GM19468 (cell line): Measurements from ENCODE around the gene C17orf58.
"Not testable (repeated sequence)": the region's sequence is repeated elsewhere in the genome, so short reads cannot be mapped to it uniquely, and the experiment has no call there.

Source experiments
- ATAC-seq: cut with Tn5 transposase; IDR thresholded peaks from one replicate; pipeline ENCODE4 v1.9.1; 2021; ENCODE audit warnings: mild to moderate bottlenecking, moderate library complexity, moderate number of reproducible peaks; ENCODE audit not compliant: unreplicated experiment; ENCODE audit errors: extremely low read depth

The C17orf58 gene

DNA sequence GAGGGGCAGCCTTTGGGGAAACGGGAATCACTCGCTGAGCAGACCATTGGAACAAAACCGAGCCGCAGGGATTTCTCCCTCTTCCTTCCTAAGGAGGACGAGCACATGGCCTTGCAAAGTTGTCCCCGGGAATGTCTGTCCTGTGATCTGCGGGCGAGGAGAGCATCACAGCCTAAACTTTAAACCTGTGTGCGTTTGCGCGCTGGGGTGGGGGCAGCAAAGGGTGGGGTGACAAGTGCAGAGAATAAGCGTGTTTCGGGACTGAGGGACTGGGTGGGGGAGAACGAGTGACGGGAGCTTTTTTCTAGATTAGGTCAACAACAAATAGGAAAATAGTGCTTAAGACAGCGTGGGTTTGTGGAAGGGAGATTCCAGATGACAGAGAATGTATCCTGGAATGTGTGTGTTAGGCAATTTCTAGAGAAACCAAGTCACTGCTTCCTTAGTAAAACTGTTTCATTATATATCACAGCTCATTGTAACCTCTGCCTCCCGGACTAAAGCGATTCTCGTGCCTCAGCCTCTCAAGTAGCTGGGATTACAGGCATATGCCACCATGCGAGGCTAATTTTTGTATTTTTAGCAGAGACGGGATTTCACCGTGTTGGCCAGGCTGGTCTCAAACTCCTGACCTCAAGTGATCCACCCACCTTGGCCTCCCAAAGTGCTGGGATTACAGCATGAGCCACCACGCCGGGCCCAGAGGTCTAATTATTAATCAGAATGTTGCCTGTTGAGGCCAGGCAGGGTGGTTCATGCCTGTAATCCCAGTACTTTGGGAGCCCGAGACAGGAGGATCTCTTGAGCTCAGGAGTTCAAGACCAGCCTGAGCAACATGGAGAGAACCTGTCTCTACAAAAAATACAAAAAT, at the start of gene C17orf58:
TSS of gene C17orf58 (minus strand) at position 169 of the 871 bp plus-strand sequence. CDS start 271 bp downstream, outside the sequence.
- ATAC-seq = not testable (repeated sequence)

DNA sequence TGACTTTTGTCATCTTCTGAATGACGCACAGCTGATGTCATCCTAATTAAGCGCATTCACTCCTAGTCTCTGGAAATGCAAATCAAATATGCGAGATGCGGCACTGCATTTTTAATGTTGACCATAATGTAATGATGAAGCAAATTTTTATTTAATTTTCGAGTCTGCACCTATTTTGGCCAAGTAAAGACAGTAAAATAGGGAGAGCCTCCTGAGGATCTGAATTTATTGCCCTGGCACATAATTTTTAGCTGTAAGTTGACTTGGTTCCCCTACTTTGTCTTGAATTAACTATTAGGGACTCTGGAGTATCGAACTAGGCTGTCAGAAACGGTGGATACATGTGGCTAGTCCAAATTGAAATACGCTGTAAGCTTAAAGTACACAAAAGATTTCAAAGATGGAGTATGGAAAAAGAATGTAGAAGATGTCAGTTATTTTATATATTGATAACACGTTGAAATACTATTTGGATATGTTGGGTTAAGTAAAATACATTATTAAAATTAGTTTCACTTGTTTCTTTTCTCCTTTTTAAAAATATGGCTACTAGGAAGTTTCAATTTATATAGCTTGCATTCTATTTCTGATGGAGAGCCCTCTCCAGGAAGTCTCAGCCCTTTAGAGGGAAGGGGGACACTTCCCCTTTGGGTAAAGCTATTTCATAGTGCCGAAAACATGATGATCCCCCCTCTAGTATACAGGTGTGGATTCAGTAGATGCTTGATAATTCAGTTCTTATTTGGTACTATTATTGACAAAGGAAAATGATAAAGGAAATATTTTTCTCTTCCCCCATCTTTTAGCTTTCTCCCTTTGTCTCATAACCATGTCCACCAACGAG, 40.3 kb upstream of the C17orf58 start:
- no peak for ATAC-seq

DNA sequence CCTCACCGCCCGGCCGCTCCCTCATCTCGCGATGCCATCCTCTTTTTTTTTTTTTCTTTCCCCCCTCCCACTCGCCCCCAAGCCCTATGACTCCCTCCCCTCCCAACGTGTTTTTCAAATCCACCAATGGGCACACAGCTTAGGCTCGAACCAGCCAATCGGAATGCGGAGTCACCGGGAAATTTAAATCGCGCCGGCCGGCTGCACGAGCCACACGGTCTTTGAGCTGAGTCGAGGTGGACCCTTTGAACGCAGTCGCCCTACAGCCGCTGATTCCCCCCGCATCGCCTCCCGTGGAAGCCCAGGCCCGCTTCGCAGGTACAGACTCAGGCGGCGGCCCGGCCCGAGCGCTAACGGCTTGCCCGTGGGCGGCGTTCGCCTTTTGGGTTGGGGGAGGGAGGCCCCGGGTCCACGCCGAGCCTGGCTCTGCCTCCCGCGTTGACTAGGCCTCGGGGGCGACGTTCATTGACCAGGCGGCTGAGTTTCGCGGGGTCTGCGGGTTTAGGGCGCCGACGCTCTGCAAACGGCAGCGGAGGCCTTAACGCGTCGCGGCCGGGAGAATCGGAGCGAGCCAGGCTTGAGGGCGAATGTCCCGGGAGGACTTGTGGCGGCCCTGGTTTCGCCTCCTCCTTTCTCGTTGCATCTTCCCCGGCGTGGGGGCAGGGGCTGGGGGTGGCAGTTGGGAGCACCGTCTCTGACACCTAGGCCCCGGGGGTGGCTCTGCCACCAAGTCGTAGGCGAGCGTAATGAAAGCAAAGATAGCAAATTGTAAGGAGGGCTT, 39.4 kb upstream of the C17orf58 start, which contains the start of gene KPNA2:
TSS of gene KPNA2 (plus strand) at position 213 of the 781 bp plus-strand sequence. CDS start 1,398 bp downstream, outside the sequence.
- ATAC-seq = peak; percentile 77

DNA sequence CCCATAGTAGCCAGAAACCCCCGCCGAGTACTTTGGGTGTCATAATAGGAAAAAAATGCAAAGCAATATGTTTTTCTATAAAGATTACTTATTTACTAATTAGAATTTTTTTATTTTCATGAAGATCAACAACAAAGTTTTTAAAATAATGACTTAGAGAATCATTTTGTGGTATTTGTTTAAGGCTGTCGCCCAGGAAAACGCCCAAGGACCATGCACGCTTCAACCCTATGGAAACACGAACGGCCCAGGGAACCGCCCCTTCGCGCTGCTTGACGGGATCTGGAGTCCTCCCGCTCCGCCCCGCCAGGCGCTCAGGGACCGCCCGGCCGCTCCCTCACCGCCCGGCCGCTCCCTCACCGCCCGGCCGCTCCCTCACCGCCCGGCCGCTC, 38.9 kb upstream of the C17orf58 start:
- ATAC-seq = peak; percentile 83

DNA sequence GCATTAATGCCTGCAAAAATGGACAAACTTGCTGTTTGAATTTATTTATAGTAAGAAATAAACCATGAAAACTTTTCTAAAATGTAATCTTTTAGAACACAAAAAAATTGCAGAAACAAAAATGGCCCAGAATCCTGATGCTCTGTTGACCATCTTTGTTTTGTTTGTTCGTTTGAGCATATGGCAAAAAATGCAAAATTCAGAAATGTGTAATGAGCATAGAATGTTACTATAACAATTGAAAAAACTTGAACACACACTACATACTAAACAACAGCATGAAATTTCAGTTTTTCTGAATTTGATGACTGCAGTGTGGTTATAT, 38.1 kb upstream of the C17orf58 start:
- no peak for ATAC-seq

DNA sequence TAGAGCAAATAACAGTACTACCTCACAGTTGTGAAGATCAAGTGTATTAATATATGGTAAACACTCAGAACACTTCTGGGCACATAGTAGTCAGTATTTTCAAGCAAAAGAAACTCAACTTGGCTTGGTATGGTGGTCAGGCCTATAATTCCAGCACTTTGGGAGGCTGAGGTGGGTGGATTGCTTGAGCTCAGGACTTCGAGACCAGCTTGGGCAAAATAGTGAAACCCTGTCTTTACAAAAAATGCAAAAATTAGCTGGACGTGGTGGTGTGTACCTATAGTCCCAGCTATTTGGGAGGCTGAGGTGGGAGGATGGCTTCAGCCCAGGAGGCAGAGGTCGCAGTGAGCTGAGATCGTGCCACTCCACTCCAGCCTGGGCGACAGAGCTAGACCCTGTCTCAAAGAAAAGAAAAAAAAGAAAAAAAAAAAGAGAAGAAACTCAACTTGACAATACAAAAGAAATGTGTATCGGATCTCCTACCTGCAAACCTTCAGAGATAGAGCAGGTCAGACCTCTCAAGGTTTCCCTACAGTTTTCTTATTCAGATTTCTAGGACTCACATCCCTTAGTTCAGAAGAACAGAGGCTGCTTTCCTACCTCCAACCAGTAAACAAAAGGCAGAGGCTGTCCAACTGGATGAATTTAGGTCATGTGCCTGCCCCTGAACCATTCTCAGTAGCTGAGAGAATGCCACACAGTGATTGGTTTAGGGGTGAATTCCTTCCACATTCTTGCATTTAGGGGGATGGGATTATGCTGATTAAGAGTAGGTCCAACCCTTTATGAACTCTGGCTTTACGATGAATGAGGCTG, 37.6 kb upstream of the C17orf58 start:
- ATAC-seq = no peak

DNA sequence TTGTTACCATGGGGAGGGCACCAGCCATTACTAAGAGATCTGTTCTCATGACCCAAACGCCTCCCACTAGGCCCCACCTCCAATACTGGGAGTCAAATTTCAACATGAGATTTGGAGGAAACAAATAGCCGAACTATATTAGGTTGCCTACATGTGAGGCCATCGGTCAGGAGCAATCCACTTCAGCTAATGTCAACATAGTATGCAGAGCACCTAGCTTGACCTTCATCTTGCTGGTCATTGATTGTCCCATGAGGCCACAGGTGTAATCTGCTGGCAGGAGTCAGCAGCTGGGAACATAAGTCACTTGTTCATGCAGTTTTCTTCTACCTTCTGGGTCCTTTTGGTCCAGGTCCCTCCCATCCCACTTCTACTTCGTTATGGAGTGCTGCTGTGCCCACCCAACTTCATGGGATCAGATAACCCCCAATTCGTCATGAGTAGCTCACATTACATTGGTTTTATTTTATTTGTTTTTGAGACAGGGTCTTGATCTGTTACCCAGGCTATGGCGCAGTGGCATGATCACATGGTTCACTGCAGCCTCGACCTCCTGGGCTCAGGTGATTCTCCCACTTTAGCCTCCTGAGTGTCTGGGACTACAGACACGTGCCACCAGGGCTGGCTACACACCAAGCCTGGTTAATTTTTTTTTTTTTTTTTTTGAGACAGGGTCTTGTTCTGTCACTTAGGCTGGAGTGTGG, 33.4 kb upstream of the C17orf58 start:
- no peak for ATAC-seq

DNA sequence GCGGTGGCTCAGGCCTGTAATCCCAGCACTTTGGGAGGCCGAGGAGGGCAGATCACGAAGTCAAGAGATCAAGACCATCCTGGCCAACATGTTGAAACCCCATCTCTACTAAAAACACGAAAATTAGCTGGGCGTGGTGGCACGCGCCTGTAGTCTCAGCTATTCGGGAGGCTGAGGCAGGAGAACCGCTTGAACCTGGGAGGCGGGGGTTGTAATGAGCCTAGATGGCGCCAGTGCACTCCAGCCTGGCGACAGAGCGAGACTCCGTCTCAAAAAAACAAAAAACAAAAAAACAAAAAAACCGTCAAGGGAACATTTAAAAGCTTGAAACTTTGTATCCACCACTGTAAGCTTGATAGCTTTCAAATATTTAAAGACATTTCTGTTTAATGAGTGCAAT, 26.3 kb upstream of the C17orf58 start:
- not testable (repeated sequence) for ATAC-seq

DNA sequence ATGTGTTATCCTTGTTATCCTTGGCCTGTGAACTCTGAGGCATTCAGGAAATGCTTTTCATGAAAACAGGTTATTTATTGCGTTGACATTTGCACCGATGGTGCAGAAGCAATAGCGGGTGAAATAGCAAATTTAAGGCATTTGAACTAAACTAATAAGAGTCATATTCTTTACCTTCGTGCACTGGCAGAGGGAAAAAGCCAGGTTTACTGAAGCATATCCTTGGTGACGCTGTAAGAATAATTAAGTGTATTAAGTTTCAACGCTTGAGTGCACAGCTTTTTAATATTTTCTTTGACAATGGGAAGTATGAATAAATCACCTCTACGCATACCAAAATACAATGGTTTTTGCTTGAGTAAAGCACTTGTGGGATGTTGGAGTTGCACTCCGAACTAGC, 25.7 kb upstream of the C17orf58 start:
- ATAC-seq = no peak

DNA sequence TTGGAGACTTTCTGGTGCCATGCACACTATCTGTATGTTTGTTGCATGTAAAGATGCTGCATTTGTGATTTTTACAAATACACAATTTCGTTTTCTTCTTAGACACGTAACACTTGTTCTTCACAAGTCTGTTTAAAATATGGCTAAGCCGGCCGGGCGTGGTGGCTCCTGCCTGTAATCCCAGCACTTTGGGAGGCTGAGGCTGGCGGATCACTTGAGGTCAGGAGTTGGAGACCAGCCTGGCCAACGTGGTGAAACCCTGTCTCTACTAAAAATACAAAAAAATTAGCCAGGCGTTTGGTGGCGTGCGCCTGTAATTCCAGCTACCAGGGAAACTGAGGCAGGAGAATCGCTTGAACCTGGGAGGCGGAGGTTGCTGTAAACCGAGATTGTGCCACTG, 24.5 kb upstream of the C17orf58 start:
- not testable (repeated sequence) for ATAC-seq

DNA sequence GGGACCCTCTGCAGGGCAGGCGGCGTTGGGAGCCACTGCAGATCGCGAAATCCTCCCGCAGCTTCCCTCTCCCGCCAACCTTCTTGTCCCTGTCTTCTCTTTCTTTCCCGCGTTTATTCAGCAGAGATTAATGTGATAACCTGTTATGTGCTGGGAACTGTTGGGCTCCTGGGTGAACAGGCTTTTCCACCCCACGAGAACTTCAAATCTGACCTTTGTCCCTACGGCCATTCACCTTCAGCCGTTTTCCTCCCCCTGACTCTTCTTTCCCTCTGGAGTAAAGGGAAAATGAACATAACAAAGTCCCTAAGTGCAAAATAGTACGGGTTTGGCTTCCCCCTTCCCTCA, 24.1 kb upstream of the C17orf58 start:
- ATAC-seq = no peak

DNA sequence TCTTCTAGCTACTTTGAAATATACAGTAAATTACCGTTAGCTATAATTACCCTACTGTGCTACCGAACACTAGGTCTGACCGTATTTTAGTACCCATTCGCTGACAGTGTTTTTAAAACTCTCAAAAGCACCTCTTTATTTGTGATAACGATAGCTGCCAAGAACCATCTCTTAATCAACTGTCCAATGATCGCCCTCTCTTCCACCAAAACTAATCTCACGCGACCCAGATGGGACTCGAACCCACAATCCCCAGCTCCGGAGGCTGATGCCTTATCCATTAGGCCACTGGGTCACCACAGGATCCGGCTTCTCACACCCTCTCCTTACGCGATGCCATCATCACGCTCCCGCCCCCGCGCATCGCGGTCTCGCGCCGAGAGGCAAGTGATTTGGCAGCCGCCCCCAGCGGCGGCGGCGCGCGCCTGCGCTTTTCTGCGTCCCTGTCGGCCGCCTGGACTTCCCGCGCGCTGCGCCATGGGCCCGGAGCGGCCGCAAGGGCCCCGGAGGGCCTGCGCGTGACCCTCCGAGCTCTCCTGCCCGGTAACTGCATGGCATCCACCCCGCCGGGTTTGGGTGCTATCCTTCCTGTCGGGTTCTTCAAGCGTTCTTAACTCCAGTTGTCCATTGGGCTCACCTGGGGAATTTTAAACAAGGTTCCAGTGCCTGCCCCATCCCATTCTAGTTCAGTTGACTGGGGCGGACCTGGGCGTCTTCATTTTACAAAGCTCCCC, 23.6 kb upstream of the C17orf58 start:
- ATAC-seq = peak; percentile 76

DNA sequence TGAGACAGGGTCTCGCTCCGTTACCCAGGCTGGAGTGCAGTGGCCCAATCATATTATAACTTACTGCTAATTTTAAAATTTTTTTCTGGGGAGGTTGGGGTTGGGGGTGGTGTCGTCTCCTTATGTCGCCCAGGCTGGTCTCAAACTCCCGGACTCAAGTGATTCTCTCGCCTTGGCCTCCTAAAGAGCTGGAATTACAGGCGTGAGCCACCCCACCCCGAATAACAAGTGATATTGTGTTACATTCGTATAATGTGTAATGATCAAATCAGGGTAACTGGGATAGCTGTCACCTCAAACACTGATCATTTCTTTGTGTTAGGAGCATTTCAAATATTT, 23.0 kb upstream of the C17orf58 start:
- no peak for ATAC-seq

DNA sequence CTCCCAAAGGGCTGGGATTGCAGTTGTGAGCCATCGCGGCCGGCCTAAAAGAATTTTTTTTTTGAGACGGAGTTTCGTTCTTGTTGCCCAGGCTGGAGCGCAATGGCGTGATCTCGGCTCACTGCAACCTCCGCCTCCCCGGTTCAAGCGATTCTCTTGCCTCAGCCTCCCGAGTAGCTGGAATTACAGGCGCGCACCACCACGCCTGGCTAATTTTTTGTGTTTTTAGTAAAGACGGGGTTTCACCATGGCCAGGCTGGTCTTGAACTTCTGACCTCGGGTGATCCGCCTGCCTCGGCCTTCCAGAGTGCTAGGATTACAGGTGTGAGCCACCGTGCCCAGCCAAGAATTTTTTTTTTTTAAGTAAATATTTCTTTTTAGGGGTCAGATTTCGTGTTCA, 22.2 kb upstream of the C17orf58 start:
- ATAC-seq = not testable (repeated sequence)

DNA sequence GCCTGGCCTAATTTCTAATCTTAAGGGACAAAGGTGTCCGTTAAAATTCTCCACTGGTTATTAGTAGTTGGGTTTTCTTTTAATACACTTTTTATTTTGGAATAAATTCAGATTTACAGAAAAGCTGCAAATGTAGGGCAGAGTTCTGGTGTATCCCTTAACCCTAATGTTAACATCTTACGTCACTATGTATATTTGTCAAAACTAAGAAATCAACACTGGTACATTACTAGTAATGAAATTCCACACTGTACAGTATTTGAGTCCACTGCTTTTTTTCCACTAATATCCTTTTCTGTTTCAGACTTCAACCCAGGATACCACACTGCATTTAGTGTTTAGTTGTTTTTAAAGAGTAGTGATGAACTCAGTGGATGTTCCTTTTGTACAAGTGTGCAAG, 20.6 kb upstream of the C17orf58 start:
- no peak for ATAC-seq

DNA sequence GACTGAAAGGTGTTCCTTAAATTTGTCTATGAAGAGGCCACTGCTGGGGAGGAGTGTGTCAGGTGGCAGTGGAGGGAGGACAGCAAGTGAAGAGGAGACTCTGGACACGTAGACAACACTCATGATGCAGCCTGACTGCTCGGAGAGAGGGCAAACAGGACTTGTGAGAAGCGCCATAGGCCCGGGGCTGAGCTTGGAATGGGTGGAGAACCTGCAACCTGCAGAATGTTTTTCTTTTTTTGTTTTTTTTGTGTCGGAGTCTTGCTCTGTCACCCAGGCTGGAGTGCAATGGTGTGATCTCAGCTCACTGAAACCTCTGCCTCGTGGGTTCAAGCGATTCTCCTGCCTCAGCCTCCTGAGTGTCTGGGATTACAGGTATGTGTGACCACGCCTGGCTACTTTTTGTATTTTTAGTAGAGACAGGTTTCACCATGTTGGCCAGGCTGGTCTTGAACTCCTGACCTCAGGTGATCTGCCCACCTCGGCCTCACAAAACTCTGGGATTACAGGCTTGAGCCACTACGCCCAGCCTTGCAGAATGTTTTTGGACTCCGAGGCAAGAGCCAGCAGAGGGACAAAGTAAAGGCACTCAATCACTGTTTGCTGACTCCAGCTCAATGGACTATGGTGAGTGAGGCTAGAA, 18.9 kb upstream of the C17orf58 start:
- no peak for ATAC-seq

DNA sequence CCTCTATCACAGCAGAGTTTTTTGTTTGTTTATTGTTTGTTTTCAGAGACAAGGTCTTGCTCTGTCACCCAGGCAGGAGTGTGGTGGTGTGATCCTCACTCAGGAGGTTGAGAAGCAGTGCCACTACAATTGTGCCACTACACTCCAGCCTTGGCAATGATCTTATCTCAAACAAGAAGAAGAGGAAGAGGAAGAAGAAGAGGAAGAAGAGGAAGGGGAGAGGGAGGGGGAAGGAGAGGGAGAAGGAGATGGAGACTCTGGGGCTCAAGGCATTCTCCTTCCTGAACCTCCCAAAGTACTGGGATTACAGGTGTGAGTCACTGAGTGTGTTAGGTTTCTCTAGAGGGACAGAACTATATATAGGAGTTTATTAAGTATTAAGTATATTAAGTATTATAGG, 17.1 kb upstream of the C17orf58 start:
- no peak for ATAC-seq

DNA sequence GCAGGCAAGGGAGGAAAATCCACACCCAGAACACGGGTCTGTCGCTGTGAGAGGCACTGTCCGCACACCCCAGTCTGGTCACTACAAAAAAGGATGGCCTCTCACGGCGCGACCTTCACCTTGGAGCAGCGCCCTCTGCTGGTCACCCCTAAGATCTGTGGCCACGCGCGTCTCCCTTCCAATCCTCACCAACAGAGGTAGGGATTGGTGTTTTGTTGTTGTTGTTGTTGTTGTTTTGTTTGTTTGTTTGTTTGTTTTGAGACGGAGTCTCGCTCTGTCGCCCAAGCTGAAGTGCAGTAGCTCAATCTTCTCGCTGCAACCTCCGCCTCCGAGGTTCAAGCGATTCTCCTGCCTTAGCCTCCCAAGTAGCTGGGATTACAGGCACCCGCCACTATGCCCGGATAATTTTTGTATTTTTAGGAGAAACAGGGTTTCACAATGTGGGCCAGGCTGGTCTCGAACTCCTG, 15.0 kb upstream of the C17orf58 start:
- ATAC-seq = peak; percentile 39
